Keratinocyte (primary cell): Measurements from ENCODE around the gene SLC51B. TPM values are rescaled to one million over a fixed set of nuclear protein-coding genes. Genes with fewer than 3 reads are reported as not detected.

Source experiments
- DNase-seq: peaks from one replicate; pipeline ENCODE4 v3.0.0-alpha.2; 2011; ENCODE audit warnings: low read depth, missing footprints, low spot score
- FAIRE-seq: peaks from 2 replicates; lab custom pipeline; 2011; peaks lifted over from hg19 to GRCh38; lab: Jason Lieb, UNC
- H2AFZ ChIP-seq: 2 replicates; pipeline ENCODE4 v1.6.0; 2012; ENCODE audit warnings: low read length, control low read depth, inconsistent platforms; ENCODE audit not compliant: control insufficient read depth
- H3K27ac ChIP-seq: 2 replicates; pipeline ENCODE4 v1.5.1; 2011; ENCODE audit warnings: low read length; ENCODE audit not compliant: control insufficient read depth, insufficient read depth
- H3K27me3 ChIP-seq: 3 replicates; pipeline ENCODE4 v1.6.0; 2011; ENCODE audit warnings: low read length; ENCODE audit not compliant: control insufficient read depth, insufficient read depth; ENCODE audit errors: extremely low read depth
- H3K36me3 ChIP-seq, 2 experiments: 2 replicates in 1 of 2; 3 replicates in 1 of 2; pipeline ENCODE4 v1.5.1; 2011; ENCODE audit warnings: low read length in 2 of 2, mild to moderate bottlenecking in 1 of 2; ENCODE audit not compliant: control insufficient read depth in 2 of 2, insufficient read depth in 2 of 2; ENCODE audit errors: extremely low read depth in 1 of 2
- H3K4me1 ChIP-seq: 3 replicates; pipeline ENCODE4 v1.5.1; 2011; ENCODE audit warnings: low read length; ENCODE audit not compliant: control insufficient read depth, insufficient read depth; ENCODE audit errors: extremely low read depth
- H3K4me2 ChIP-seq: 3 replicates; pipeline ENCODE4 v1.6.0; 2011; ENCODE audit warnings: low read depth, low read length; ENCODE audit not compliant: control insufficient read depth, insufficient read depth; ENCODE audit errors: extremely low read depth
- H3K4me3 ChIP-seq, 3 experiments: fragments of 200-600 bp in 1 of 3; sonication (generic) in 1 of 3; 2 replicates in 2 of 3; 3 replicates in 1 of 3; pipeline ENCODE4 v1.5.1; 2011 to 2016; ENCODE audit warnings: low read length in 3 of 3, mild to moderate bottlenecking in 3 of 3, control low read depth in 2 of 3, inconsistent platforms in 1 of 3, low read depth in 1 of 3, mixed read lengths in 1 of 3, mixed run types in 1 of 3, moderate library complexity in 1 of 3; ENCODE audit not compliant: control insufficient read depth in 2 of 3, insufficient read depth in 2 of 3; ENCODE audit errors: extremely low read depth in 1 of 3
- H3K79me2 ChIP-seq: 2 replicates; pipeline ENCODE4 v1.6.0; 2012; ENCODE audit warnings: low read length; ENCODE audit not compliant: control insufficient read depth, insufficient read depth
- H3K9ac ChIP-seq: 3 replicates; pipeline ENCODE4 v1.6.0; 2011; ENCODE audit warnings: low read length; ENCODE audit not compliant: control insufficient read depth, insufficient read depth; ENCODE audit errors: extremely low read depth
- H3K9me1 ChIP-seq: 3 replicates; pipeline ENCODE4 v1.6.0; 2011; ENCODE audit warnings: low read length; ENCODE audit not compliant: control insufficient read depth, insufficient read depth; ENCODE audit errors: extremely low read depth
- H3K9me3 ChIP-seq: 2 replicates; pipeline ENCODE4 v1.5.1; 2012; ENCODE audit warnings: low read depth, low read length; ENCODE audit not compliant: control insufficient read depth
- H4K20me1 ChIP-seq: 3 replicates; pipeline ENCODE4 v1.6.0; 2011; ENCODE audit warnings: low read length; ENCODE audit not compliant: control insufficient read depth, insufficient read depth; ENCODE audit errors: extremely low read depth
- CTCF ChIP-seq, 3 experiments: IDR thresholded peaks in 1 of 3; conservative IDR thresholded peaks in 1 of 3; optimal IDR thresholded peaks in 1 of 3; 2 replicates in 2 of 3; 3 replicates in 1 of 3; pipeline versions ENCODE3 to v1.5.1; 2011; ENCODE audit warnings: low read length in 3 of 3, mild to moderate bottlenecking in 3 of 3, moderate library complexity in 2 of 3, control low read depth in 1 of 3, inconsistent platforms in 1 of 3; ENCODE audit not compliant: insufficient read depth in 2 of 3; ENCODE audit errors: extremely low read depth in 1 of 3
- EZH2 ChIP-seq: IDR thresholded peaks from one replicate; pipeline ENCODE4 v1.6.1; 2012; ENCODE audit warnings: inconsistent platforms, mild to moderate bottlenecking, low read length, moderate library complexity
- dilution Hi-C: fragments of 300-500 bp; cut with MboI; formaldehyde crosslinking; loops from one replicate; pipeline ENCODE4 v1.7.0; 2020; ENCODE audit warnings: low sequenced_read_pairs; ENCODE audit not compliant: extremely low pct_ligation_motif_present
- polyA plus RNA-seq, 5 experiments: library from polyadenylated mRNA; depleted of rRNA in 3 of 5; stranded (reverse) in 3 of 5; stranded (forward) in 1 of 5; unstranded in 1 of 5; fragments of >200 nt; gene quantifications; 1 replicate in 1 of 5; 2 replicates in 3 of 5; 3 replicates in 1 of 5; pipeline versions ENCODE4 v1.2.1 to v1.2.3, GENCODE V29; 2011 to 2012; ENCODE audit warnings: missing spikeins in 2 of 5, low read depth in 1 of 5, low replicate concordance in 1 of 5

SLC51B gene
- polyA plus RNA-seq, 1 donor (not counting 4 experiments of a cell fraction or from before 2014, with no cell fraction given), result not detected

DNA sequence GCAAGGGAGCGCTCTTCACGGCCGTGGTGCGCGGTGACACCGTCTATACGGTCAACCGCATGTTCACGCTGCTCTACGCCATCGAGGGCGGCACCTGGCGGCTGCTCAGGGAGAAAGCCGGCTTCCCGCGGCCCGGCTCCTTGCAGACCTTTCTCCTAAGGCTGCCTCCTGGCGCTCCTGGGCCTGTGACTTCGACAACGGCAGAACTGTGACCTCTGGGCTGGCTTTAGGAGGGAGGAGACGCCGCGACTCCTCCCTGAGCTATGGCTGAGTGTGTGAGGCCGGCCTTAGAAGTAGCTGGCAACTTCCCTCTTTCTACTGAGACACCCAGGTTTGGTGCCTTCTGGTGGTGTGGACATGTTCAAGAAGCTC is 32.8 kb downstream of the SLC51B start:
- Histone ChIP-seq H3K4me1 (no peaks in the 10 kb centered on the region), H3K4me2 (no peak overlapping the region), H3K9me1 (no peaks in the 10 kb centered on the region), H4K20me1 (peaks cover 3% of the 10 kb centered on the region), H3K9me3 (no peaks in the 10 kb centered on the region), H3K27ac (no peak overlapping the region), H3K27me3 (peaks cover 26% of the 10 kb centered on the region), H3K36me3 (no peaks in the 10 kb centered on the region), H3K79me2 (no peaks in the 10 kb centered on the region), H3K4me3 (no peak overlapping the region), H3K9ac (no peak overlapping the region), H2AFZ (no peak overlapping the region)
- no peak for DNase-seq
- dilution Hi-C loops, result no loop called here
- peak; percentile 12 for TF ChIP-seq EZH2
- TF ChIP-seq CTCF (optimal IDR thresholded peaks at IDR 0.05 in 1 of 3, IDR thresholded peaks at IDR 0.05 in 1 of 3, conservative IDR thresholded peaks at IDR 0.05 in 1 of 3; ENCODE audit: extremely low read depth in 1 of 3, insufficient read depth in 2 of 3, low read length in 3 of 3), result peak; percentile 26 to 73 (median 44)
- no peak for FAIRE-seq

- FAIRE-seq, result no peak
- dilution Hi-C loops, result no loop called here
- Histone ChIP-seq H3K4me3 (no peak overlapping the region), H3K36me3 (no peaks in the 10 kb centered on the region), H3K4me1 (no peaks in the 10 kb centered on the region), H3K79me2 (no peaks in the 10 kb centered on the region), H3K27ac (no peak overlapping the region), H4K20me1 (peaks cover 3% of the 10 kb centered on the region), H3K4me2 (no peak overlapping the region), H3K9me3 (no peaks in the 10 kb centered on the region), H3K27me3 (peaks cover 28% of the 10 kb centered on the region), H2AFZ (no peak overlapping the region), H3K9me1 (no peaks in the 10 kb centered on the region), H3K9ac (no peak overlapping the region)
- no peak for DNase-seq
- TF ChIP-seq CTCF (optimal IDR thresholded peaks at IDR 0.05 in 1 of 3, IDR thresholded peaks at IDR 0.05 in 1 of 3, conservative IDR thresholded peaks at IDR 0.05 in 1 of 3; ENCODE audit: extremely low read depth in 1 of 3, insufficient read depth in 2 of 3, low read length in 3 of 3), result no peak
- TF ChIP-seq EZH2, result no peak
Measured at GRCh38 chr15:65079580-65079979, 34.4 kb downstream of the SLC51B start.
